ENCODE results near the gene TAF10.

The TAF10 gene

DNA sequence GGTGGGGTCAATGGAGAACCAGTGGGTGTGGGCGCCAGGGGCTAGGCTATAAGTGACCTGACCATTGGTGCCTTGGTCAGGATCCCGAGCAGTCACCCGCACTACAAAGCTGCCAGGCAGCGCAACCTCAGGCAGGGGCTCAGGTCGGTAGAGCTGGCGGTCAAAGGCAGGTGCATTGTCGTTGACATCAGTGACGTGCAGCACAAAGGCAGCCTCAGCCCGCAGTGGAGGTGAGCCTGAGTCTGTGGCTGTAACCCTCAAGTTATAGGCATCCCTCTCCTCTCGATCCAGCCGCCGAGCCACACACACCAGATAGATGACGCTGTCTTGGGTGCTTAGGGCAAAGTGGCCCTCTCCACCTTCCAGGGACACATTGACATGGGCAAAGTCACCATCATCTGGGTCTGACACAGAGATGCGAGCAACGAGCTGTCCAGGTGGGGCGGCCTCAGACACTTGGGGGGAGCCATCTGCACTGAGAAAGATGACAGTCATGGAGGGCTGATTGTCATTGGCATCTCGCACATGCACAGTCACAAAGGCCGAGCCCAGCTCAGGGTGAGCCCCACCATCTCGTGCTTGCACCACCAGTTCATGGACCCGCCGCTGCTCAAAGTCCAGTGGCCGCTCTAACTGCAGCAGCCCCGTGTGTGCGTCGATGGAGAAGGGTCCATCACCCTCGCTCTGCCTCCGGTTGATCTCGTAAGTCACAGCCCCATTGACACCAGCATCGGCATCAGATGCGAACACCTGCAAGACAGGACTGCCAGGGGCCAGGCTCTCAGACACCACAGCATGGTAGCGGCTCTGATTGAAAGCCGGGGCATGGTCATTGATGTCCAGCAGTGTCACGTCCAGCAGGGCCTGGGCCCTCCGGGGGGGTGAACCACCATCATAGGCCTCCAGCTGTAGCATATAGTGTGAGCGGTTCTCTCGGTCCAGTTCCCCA, 28.3 kb upstream of the TAF10 start:
- no peak for DNase-seq

- no peak for DNase-seq
Measured at GRCh38 chr11:6638429-6638828, 26.4 kb upstream of the TAF10 start.

GRCh38 chr11:6637871-6638270, 25.9 kb upstream of the TAF10 start:
- DNase-seq: no peak

DNA sequence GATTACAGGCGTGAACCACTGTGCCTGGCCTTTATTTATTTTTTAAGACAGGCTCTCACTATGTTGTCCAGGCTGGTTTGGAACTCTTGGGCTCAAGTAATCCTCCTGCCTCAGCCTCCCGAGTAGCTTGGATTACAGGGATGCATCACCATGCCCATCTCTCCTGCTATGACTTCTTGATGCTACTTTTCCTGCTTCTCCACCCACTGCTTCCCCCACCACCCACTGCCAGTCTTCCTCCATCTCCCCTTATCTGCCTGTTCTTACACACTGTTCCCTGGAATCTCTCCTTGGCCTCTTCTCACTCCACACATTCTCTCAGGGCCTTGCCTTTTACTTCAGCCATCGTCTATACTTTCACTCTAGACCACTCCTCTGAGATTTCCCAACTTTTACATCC, 24.5 kb upstream of the TAF10 start:
- no peak for DNase-seq

GRCh38 chr11:6635082-6635932, 23.3 kb upstream of the TAF10 start:
- no peak for DNase-seq

DNA sequence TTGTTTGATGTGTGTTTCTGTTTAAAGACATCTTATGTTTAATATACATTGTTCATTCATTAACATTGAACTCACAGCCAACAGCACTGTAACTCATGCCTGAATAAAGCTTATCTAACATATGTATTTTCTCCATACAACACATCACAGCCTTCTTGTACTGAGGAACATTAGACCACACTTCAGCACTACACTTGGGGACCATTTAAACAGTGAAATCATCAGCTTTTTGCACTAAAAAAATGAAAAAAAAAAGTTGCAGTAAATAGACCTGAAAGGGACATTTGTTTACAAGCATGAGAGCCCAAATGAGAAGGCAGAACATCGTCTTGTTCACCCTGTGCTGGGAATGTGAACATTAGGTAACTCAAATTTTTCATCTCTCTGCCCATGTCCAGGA, 22.5 kb upstream of the TAF10 start:
- no peak for DNase-seq

GRCh38 chr11:6633422-6634408, 21.7 kb upstream of the TAF10 start:
- no peak for DNase-seq

DNA sequence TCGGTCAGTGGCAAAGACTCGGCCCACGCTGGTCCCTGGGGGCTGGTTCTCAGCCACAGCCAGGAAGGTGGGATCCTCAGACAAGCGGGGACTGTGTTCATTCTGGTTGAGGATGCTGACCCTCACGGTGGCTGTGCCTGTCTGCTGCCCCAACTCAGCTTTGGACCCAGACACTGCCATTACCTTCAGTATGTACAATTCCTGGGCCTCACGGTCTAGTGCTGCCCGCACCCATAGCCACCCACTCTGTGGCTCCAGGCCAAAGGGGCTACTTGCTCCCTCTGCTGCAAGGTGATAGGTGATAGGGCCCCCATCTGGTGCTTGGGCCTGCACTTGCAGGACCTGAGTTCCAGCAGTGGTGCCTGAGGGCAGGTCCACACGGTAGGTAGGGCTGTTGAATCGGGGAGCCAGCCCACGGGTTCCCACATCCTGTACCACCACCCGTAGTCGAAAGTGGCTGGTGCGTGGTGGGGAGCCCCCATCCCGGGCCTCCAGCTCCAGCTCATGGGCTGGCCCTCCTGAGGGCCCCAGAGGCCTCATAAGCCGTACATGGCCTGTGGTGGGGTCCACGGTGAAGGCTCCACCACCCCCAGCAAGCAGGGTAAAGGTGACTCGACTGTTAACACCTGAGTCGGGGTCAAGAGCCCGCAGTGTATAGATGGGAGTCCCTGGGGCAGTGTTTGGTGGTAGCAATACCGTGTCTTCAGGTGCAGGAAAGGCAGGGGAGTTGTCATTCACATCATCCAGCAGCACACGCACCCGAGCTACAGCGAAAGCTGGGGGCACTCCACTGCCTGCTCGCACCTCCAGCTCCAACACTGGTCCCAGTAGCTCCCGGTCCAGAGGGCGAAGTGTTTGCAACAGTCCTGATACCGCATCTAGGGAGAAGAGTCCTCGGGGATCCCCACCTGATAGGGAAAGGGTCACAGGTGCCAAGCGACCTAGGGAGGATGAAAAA, 20.4 kb upstream of the TAF10 start:
- no peak for DNase-seq

DNA sequence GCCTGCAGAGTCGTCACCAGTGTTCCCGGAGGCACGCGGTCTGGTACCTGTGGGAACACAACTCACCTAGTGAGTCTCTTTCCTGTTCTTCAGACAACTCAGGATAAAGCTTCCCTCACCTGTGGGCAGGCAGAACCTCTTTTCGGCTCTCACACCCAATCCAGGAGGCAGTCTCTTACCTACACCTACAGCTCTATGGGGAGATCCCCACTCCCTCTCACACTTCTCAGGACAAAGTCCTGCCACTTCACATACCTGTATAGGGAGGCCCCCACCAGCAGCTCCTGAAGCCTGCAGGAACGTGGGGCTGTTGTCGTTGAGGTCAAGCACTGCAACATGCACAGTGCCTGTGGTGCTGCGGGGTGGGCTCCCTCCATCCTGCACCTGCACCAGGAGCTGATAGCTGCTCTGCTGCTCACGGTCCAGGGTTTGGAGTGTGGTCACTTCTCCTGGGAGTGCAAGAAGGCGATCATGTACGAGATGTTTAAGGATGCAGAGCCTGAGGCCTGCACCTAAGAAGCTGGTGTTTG, 19.4 kb upstream of the TAF10 start:
- no peak for DNase-seq

DNA sequence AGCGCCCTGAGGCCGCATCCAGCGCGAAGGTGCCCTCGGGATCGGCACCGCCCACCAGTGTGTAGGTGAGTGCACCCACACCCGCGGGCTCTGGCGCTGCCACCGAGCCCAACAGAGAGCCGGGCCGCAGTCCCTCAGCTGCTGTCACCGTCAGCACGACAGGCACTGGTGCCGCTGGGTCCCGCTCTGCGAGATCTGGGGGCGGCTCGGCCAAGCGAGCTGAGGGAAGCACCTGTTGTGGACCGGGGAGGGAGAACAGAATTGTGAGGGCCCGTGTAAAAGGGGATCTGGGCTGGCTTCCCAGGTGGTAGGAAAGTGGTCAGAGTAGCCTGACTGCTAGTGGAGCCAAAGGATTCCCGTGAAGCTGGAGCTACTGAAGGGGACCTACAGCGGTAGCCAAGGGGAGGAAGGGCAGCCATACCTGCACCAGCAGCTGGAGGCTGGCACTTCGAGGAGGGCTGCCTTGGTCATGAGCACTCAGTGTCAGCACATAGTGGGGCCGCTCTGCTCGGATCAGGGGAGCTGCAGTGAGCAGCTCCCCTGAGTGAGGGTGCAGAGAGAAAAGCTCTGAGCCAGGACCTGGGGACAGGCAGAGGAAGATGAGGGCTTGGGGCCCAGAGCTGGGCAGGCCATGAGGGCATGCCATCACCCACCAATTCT, 18.7 kb upstream of the TAF10 start:
- DNase-seq: peak; percentile 18

DNA sequence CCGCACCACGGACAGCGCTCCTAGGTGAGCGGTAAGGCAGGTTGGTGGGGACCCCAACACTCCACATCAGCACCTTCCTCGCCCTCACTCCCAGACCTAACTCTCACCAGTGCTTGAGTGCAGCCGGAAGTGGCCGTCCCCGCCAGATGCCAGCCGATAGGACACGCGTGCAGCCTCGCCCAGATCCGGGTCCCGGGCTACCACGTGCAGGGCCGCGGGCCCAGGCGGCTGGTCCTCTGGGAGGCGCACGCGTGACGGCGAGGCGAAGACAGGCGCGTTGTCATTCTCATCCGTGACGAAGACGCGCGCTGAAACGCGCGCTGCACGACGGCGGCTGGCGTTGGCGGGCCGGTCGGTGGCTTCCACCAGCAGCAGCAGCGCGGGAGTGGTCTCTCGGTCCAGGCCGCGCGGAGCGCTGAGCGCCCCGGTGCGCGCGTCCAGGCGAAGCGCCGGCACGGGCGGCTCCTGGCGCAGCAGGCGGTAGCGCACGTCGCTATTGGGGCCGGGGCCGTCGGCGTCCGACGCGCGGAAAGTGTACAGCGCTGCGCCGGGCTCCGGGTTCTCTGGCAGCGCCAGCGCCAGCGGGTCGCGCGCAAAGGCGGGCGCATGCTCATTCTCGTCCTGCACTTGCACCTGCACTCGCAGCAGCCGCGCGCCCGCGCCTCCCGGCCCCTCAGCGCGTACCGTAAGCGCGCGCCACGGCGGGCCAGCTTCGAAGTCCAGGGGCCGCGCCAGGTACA, 18.0 kb upstream of the TAF10 start:
- DNase-seq: no peak

- no peak for DNase-seq
Measured at GRCh38 chr11:6629573-6629891, 17.5 kb upstream of the TAF10 start.

DNA sequence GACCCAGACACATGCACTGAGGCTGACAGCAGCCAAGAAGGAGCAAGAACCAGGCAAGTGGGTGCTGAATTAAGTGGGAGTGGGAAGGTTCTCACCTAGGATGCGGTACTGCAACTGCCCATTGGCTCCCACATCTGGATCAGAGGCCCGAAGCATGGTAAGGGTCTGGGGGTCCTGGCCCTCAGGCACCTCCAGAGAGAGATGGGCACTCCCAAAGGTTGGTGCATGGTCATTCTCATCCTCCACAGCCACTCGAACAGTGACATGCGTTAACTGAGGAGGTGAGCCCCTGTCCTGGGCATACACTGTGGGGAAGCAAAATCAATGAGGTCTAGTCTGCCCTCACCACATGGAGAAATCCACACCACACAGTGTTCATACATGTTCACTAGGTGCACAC, 16.5 kb upstream of the TAF10 start:
- DNase-seq: no peak

DNA sequence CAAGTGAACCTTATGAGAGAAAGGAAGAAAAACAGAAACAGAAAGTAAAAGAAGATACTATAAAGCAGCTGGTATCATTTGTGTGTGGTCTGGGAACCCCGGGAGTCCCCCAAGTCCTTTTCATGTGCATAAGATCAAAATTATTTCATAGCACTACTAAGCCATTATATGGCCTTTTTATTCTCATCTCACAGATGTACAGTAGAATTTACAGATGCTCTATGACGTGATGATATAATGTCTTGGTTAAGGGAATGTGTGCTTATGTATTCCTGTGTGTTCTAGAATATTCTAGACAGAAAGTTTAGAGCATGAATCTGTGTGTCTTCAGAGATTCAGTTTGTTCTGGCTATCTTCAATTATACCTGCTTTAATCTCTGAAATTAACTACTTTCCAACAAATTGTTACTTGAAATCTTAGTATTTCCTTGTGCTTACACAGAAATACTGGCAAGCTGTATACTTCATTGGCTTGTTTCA, 15.8 kb upstream of the TAF10 start:
- DNase-seq: no peak

GRCh38 chr11:6626971-6627761, 15.2 kb upstream of the TAF10 start:
- no peak for DNase-seq

DNA sequence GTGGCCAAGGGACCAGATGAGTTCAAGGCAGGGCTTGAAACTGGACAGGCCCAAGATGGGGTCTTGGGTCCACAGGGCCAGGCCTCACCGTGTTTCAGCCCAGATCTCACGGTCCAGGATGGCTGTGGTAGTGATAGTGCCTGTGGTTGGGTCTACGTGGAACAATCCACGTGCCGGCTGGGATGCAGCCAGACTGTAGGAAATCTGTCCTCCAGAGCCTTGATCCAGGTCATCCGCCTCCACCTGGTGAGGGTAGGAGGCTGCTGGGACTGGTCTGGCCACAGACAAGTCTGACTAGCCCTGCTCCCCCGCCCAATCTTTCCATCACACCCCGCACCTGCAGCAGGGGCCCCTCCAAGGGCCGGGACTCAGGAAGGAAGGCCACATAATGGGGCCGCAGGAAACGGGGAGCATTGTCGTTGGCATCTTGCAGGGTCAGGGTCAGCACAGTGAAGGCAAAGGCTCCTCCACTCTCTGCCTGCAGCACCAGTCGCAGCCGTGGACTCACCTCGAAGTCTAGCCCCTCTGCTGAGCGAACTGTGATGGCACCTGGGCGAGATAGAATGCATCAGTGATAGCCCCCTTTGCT, 13.9 kb upstream of the TAF10 start:
- DNase-seq: no peak

DNA sequence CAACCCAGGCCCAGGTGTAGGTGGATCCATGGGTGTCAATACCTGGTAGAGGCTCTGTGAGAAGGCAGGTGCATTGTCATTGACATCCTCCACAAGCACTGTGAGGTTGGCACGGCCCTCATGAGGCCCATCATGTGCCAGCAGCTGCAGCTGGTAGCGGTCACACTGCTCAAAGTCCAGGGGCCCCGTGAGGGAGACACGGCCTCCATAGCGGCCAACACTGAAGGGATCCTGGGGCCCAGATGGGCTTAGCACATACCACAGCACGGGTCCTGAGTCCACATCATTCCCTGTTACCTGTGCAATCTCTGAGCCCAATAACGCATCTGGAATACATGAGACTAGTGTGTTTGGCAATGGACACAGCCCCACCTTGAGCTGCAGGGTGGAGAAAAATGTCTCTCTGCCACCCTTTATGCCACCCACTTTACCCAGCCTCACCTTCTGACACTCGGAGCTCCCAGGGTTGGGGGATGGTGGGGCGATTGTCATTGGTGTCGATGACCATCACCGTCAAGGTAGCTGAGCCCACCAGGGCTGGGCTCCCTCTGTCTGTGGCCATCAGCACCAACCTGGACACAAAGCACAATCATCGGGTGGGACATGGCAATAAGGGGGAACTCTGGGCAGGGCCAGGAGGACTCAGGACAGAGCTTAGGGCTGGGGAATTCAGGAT, 13.3 kb upstream of the TAF10 start:
- no peak for DNase-seq

Data from NCI-H1105 (cell line).